ENCODE data around the gene HORMAD1.
"Not testable (repeated sequence)": the region's sequence is repeated elsewhere in the genome, so short reads cannot be mapped to it uniquely, and the experiment has no call there.

The HORMAD1 gene

GRCh38 chr1:150720703-150721102 is at the start of gene HORMAD1:
Gene HORMAD1 (minus strand): TSS chr1:150720895. CDS start chr1:150719505, 1,390 bp downstream.
- DNase-seq (ENCODE audit: low read depth), result no peak

GRCh38 chr1:150767704-150768103 is 47.0 kb upstream of the HORMAD1 start:
- not testable (repeated sequence) for DNase-seq (ENCODE audit: low read depth)

GRCh38 chr1:150765977-150766301 is 45.2 kb upstream of the HORMAD1 start:
- not testable (repeated sequence) for DNase-seq (ENCODE audit: low read depth)

GRCh38 chr1:150765296-150765976 is 44.7 kb upstream of the HORMAD1 start, which contains the start of gene CTSS:
Gene CTSS (minus strand): TSS chr1:150765778. CDS start chr1:150764763, 1,015 bp downstream.
- no peak for DNase-seq (ENCODE audit: low read depth)

GRCh38 chr1:150764617-150765101 is 44.0 kb upstream of the HORMAD1 start:
- no peak for DNase-seq (ENCODE audit: low read depth)

GRCh38 chr1:150763018-150763417 is 42.3 kb upstream of the HORMAD1 start:
- no peak for DNase-seq (ENCODE audit: low read depth)

GRCh38 chr1:150762552-150762951 is 41.9 kb upstream of the HORMAD1 start:
- no peak for DNase-seq (ENCODE audit: low read depth)

- DNase-seq (ENCODE audit: low read depth), result no peak
Measured at GRCh38 chr1:150761801-150762200, 41.1 kb upstream of the HORMAD1 start.

GRCh38 chr1:150760013-150760412 is 39.3 kb upstream of the HORMAD1 start:
- no peak for DNase-seq (ENCODE audit: low read depth)

GRCh38 chr1:150753416-150753815 is 32.7 kb upstream of the HORMAD1 start:
- DNase-seq (ENCODE audit: low read depth), result no peak

- no peak for DNase-seq (ENCODE audit: low read depth)
Measured at GRCh38 chr1:150751443-150751842, 30.7 kb upstream of the HORMAD1 start.

GRCh38 chr1:150749720-150750311 is 29.1 kb upstream of the HORMAD1 start:
- no peak for DNase-seq (ENCODE audit: low read depth)

GRCh38 chr1:150748878-150749719 is 28.4 kb upstream of the HORMAD1 start:
- DNase-seq (ENCODE audit: low read depth), result no peak

- DNase-seq (ENCODE audit: low read depth), result no peak
Measured at GRCh38 chr1:150730130-150730721, 9.5 kb upstream of the HORMAD1 start.

- no peak for DNase-seq (ENCODE audit: low read depth)
Measured at GRCh38 chr1:150724336-150724735, 3.6 kb upstream of the HORMAD1 start.

- DNase-seq (ENCODE audit: low read depth), result no peak
Measured at GRCh38 chr1:150720098-150720497, 597 bp downstream of the HORMAD1 start.

GRCh38 chr1:150718225-150718891 is 2.3 kb downstream of the HORMAD1 start:
- no peak for DNase-seq (ENCODE audit: low read depth)

GRCh38 chr1:150709031-150709430 is 11.7 kb downstream of the HORMAD1 start:
- DNase-seq (ENCODE audit: low read depth), result not testable (repeated sequence)

- no peak for DNase-seq (ENCODE audit: low read depth)
Measured at GRCh38 chr1:150708595-150708994, 12.1 kb downstream of the HORMAD1 start.

- DNase-seq (ENCODE audit: low read depth), result no peak
Measured at GRCh38 chr1:150706091-150706490, 14.6 kb downstream of the HORMAD1 start.

GRCh38 chr1:150703427-150703826 is 17.3 kb downstream of the HORMAD1 start:
- no peak for DNase-seq (ENCODE audit: low read depth)

Measured in activated gamma-delta T cell treated with anti-CD3 and anti-CD28 coated beads, Interleukin-2, amount 50 U/mL, for 16 hours (primary cell).